Activated CD8-positive, alpha-beta memory T cell treated with anti-CD3 and anti-CD28 coated beads, Interleukin-2, amount 50 U/mL, for 24 hours (primary cell): ENCODE results near the gene SASH1.
"Not testable (repeated sequence)": the region's sequence is repeated elsewhere in the genome, so short reads cannot be mapped to it uniquely, and the experiment has no call there.

Source experiments
- DNase-seq: peaks from one replicate; pipeline ENCODE4 v3.0.0-alpha.2; 2020; ENCODE audit errors: extremely low read depth

The SASH1 gene

GRCh38 chr6:148365041-148365440 is 22.4 kb downstream of the SASH1 start:
- no peak for DNase-seq

- DNase-seq = no peak
These were observed 24.9 kb downstream of the SASH1 start for GRCh38 chr6:148367411-148368024.

GRCh38 chr6:148370176-148370575 is 27.5 kb downstream of the SASH1 start:
- no peak for DNase-seq

GRCh38 chr6:148374040-148374774 is 31.6 kb downstream of the SASH1 start:
- DNase-seq = no peak

GRCh38 chr6:148375401-148375800 is 32.8 kb downstream of the SASH1 start:
- DNase-seq = no peak

GRCh38 chr6:148379481-148379880 is 36.8 kb downstream of the SASH1 start:
- no peak for DNase-seq

GRCh38 chr6:148379966-148380713 is 37.5 kb downstream of the SASH1 start:
- no peak for DNase-seq

- not testable (repeated sequence) for DNase-seq
These were observed 39.4 kb downstream of the SASH1 start for GRCh38 chr6:148382051-148382450.

GRCh38 chr6:148382861-148383260 is 40.2 kb downstream of the SASH1 start:
- DNase-seq = no peak

GRCh38 chr6:148383658-148384368 is 41.2 kb downstream of the SASH1 start:
- no peak for DNase-seq

- DNase-seq = no peak
These were observed 42.7 kb downstream of the SASH1 start for GRCh38 chr6:148385379-148385778.

- DNase-seq = no peak
These were observed 45.9 kb downstream of the SASH1 start for GRCh38 chr6:148388521-148388920.

- DNase-seq = no peak
These were observed 46.4 kb downstream of the SASH1 start for GRCh38 chr6:148389086-148389485.

- no peak for DNase-seq
These were observed 47.3 kb downstream of the SASH1 start for GRCh38 chr6:148389917-148390316.

GRCh38 chr6:148392127-148392526 is 49.5 kb downstream of the SASH1 start:
- DNase-seq = not testable (repeated sequence)

GRCh38 chr6:148392671-148393070 is 50.0 kb downstream of the SASH1 start:
- DNase-seq = no peak

- no peak for DNase-seq
These were observed 53.0 kb downstream of the SASH1 start for GRCh38 chr6:148395583-148396101.

- no peak for DNase-seq
These were observed 53.8 kb downstream of the SASH1 start for GRCh38 chr6:148396411-148396810.

GRCh38 chr6:148396926-148397325 is 54.3 kb downstream of the SASH1 start:
- DNase-seq = no peak

- DNase-seq = no peak
These were observed 55.6 kb downstream of the SASH1 start for GRCh38 chr6:148398244-148398643.

- no peak for DNase-seq
These were observed 56.0 kb downstream of the SASH1 start for GRCh38 chr6:148398678-148399077.

GRCh38 chr6:148401571-148401970 is 58.9 kb downstream of the SASH1 start:
- DNase-seq = no peak
